Ishikawa (cell line): ENCODE results near the gene INKA2.

Experiments
- CEBPB ChIP-seq: IDR thresholded peaks from 2 replicates; pipeline ENCODE4 v1.6.1; 2012
- CREB1 ChIP-seq: IDR thresholded peaks from 2 replicates; pipeline ENCODE4 v1.6.1; 2012; ENCODE audit warnings: low read depth
- EGR1 ChIP-seq: IDR thresholded peaks from 2 replicates; pipeline ENCODE4 v1.6.1; 2012
- EP300 ChIP-seq: IDR thresholded peaks from 2 replicates; pipeline ENCODE4 v1.6.1; 2012; ENCODE audit warnings: borderline replicate concordance
- FOXM1 ChIP-seq: IDR thresholded peaks from 2 replicates; pipeline ENCODE4 v1.6.1; 2012; ENCODE audit warnings: low read depth, borderline replicate concordance
- NFIC ChIP-seq: IDR thresholded peaks from 2 replicates; pipeline ENCODE4 v1.6.1; 2012
- TAF1 ChIP-seq: IDR thresholded peaks from 2 replicates; pipeline ENCODE4 v1.6.1; 2012; ENCODE audit warnings: low read depth, mild to moderate bottlenecking
- TCF12 ChIP-seq: IDR thresholded peaks from 2 replicates; pipeline ENCODE4 v1.6.1; 2012; ENCODE audit warnings: low read depth
- YY1 ChIP-seq: IDR thresholded peaks from 2 replicates; pipeline ENCODE4 v1.6.1; 2012; ENCODE audit warnings: low read depth
- TF ChIP-seq, protein P1 (sequence below): IDR thresholded peaks from 2 replicates; pipeline ENCODE4 v1.6.1; 2012; ENCODE audit warnings: low read depth, mild to moderate bottlenecking

Gene INKA2

GRCh38 chr1:111695801-111696200 lies 43.4 kb downstream of the INKA2 start:
- TF ChIP-seq TCF12 (no peak), CREB1 (no peak), NFIC (no peak), FOXM1 (no peak), CEBPB (no peak), EP300 (no peak), YY1 (no peak), TAF1 (no peak)
- TF ChIP-seq, protein P1, sequence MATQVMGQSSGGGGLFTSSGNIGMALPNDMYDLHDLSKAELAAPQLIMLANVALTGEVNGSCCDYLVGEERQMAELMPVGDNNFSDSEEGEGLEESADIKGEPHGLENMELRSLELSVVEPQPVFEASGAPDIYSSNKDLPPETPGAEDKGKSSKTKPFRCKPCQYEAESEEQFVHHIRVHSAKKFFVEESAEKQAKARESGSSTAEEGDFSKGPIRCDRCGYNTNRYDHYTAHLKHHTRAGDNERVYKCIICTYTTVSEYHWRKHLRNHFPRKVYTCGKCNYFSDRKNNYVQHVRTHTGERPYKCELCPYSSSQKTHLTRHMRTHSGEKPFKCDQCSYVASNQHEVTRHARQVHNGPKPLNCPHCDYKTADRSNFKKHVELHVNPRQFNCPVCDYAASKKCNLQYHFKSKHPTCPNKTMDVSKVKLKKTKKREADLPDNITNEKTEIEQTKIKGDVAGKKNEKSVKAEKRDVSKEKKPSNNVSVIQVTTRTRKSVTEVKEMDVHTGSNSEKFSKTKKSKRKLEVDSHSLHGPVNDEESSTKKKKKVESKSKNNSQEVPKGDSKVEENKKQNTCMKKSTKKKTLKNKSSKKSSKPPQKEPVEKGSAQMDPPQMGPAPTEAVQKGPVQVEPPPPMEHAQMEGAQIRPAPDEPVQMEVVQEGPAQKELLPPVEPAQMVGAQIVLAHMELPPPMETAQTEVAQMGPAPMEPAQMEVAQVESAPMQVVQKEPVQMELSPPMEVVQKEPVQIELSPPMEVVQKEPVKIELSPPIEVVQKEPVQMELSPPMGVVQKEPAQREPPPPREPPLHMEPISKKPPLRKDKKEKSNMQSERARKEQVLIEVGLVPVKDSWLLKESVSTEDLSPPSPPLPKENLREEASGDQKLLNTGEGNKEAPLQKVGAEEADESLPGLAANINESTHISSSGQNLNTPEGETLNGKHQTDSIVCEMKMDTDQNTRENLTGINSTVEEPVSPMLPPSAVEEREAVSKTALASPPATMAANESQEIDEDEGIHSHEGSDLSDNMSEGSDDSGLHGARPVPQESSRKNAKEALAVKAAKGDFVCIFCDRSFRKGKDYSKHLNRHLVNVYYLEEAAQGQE, result no peak

DNA sequence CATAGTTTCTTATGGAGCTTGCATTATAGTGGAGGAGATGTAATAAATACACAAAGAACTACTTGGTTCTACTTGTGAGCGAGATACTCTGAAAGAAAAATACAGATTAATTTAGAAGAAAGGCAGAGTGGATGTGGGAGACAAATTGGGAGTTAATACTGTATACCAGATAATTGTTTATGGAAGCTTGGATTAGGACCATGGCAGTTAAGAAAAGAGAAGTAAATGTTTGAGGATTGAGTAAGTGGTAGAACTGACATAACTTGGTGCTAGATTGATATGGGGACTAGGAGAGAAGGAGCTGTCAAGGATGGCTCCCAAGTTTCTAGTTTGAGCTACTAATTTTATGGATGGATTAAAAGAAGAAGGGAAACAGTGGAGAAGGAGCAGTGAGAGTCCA lies 47.3 kb downstream of the INKA2 start:
- TF ChIP-seq CEBPB (no peak), EGR1 (no peak)
- TF ChIP-seq, protein P1, result no peak

DNA sequence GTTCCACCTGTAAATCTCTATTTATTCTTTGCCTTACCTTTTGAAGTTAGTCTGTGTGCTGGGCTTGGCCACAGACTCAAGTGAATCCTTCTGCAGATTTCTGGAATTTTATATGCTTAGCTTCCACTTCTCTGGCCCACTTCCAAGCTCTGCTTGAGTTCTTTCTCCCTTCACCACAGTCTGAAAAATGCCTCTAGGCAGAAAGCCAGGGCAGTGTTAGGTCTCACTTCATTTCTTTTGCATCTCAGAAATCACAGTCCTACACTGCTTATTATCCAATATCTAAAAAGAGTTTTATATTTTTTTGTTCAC lies 48.9 kb downstream of the INKA2 start:
- TF ChIP-seq NFIC, result peak; percentile 91
- TF ChIP-seq, protein P1, result no peak
